ENCODE data around the gene KNDC1.

KNDC1 gene

DNA sequence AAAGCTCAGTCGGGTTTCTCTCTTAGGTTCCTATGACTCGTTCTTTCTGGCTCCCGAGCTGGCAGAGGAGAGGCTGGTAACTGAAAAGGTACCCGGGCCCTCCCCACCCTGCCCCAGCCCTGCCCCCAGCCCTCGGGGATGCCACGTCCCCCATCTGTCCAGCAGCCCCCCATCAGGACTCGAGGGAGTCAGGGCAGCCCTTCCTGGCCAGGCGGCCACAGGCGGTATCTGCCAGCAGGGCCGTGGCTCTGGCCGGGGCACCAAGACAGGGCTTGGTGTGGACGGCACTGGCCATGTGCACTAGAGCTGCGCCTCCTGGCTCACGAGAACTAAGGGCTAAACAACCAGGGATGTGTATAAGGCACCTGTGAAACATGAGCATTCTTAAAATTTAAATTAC lies 29.7 kb downstream of the KNDC1 start:
- no peaks in the 10 kb centered on the region; the same call in none of the 2 replicates for H3K36me3 ChIP-seq (ENCODE audit: insufficient read depth, low read length)
- H3K4me1 ChIP-seq (ENCODE audit: insufficient read depth, low read length): no peaks in the 10 kb centered on the region
- peaks cover 4% of the 10 kb centered on the region; the same call in 1 of the 2 replicates for H3K9me3 ChIP-seq (ENCODE audit: control insufficient read depth, insufficient read depth, low read length)
- H3K9ac ChIP-seq (ENCODE audit: low read depth, low read length): no peak overlapping the region

DNA sequence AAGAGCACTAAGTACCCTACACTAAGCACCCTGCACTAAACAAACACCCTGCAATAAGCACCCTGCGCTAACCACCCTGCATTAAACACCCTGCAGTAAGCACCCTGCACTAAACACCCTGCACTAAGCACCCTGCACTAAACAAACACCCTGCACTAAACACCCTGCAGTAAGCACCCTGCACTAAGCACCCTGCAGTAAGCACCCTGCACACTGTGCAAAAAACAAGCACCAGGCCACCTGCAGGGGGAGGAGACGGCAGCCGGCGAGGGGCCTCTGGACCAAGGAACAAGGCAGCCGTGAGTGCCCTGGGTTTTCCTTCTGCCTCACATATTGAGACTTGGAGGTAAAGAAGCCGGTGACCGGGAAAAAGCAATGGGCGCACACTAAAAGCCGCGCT lies 30.2 kb downstream of the KNDC1 start:
- H3K4me1 ChIP-seq (ENCODE audit: insufficient read depth, low read length): no peaks in the 10 kb centered on the region
- H3K36me3 ChIP-seq (ENCODE audit: insufficient read depth, low read length): no peaks in the 10 kb centered on the region; the same call in none of the 2 replicates
- H3K9ac ChIP-seq (ENCODE audit: low read depth, low read length): no peak overlapping the region
- peaks cover 4% of the 10 kb centered on the region; the same call in 1 of the 2 replicates for H3K9me3 ChIP-seq (ENCODE audit: control insufficient read depth, insufficient read depth, low read length)

DNA sequence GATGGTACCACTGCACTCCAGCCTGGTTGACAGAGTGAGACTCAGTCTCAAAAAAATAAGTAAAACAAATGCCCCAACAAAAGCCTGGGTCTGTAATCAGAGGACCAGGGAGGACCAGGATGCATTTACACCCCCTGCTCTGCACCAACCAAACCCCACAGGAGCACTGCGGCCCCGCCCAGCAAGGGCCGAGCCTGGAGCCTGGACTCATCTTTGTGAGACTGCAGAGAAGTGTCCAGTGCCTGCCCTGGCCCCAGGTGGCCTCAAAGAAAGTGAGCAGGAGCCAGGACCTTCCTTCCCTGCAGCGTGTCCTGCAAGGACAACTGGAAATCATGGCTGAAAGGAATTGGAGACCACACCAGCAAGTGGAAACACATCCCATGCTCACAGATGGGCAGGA lies 31.6 kb downstream of the KNDC1 start:
- H3K9me3 ChIP-seq (ENCODE audit: control insufficient read depth, insufficient read depth, low read length): peaks cover 4% of the 10 kb centered on the region; the same call in 1 of the 2 replicates
- H3K4me1 ChIP-seq (ENCODE audit: insufficient read depth, low read length): no peaks in the 10 kb centered on the region

DNA sequence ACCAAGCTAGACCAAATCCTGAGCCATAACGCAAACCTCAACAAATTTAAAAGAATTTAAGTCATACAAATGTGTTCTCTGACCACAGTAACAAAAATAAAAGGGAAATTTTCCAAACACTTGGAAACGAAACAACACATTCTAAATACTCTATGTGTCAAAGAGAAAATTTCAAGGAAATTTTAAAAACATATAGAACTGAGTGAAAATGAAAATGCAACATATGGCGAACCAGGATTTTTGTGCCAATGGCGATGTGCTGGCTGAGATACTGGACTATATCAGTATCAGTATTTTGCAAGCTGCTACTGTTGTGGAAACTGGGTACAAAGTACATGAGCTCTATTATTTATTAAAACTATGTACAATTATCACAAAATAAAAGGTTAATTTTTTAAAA lies 34.1 kb downstream of the KNDC1 start:
- no peaks in the 10 kb centered on the region for H3K4me1 ChIP-seq (ENCODE audit: insufficient read depth, low read length)
- peaks cover 4% of the 10 kb centered on the region; the same call in 1 of the 2 replicates for H3K9me3 ChIP-seq (ENCODE audit: control insufficient read depth, insufficient read depth, low read length)
- H3K9ac ChIP-seq (ENCODE audit: low read depth, low read length): no peak overlapping the region
- H3K36me3 ChIP-seq (ENCODE audit: insufficient read depth, low read length): no peaks in the 10 kb centered on the region; the same call in 1 of the 2 replicates

More for the DNA sequence above, 31.6 kb downstream of the KNDC1 start:
- H3K9ac ChIP-seq (ENCODE audit: low read depth, low read length): no peak overlapping the region
- H3K36me3 ChIP-seq (ENCODE audit: insufficient read depth, low read length): no peaks in the 10 kb centered on the region; the same call in 1 of the 2 replicates

DNA sequence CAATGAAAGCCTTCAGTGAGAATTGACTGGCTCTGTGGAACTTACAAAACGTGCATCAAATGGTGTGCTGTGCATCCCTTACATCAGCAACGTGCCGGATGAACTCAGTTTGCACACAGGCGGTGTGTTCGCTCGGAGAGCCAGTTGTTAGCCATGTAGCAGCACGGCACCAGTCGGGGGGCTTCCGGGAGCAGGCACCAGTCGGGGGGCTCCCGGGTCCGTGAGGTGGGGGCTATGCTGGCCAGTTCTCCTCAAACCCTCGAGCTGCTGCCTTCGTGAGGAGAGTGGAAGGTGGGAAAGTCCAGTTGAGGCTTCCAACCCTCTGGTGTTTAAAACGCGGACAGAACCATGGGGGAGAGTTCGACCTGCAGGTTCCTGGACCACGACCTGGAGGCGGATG lies 35.1 kb downstream of the KNDC1 start:
- H3K4me1 ChIP-seq (ENCODE audit: insufficient read depth, low read length): no peaks in the 10 kb centered on the region
- H3K9ac ChIP-seq (ENCODE audit: low read depth, low read length): no peak overlapping the region
- H3K36me3 ChIP-seq (ENCODE audit: insufficient read depth, low read length): no peaks in the 10 kb centered on the region; the same call in 1 of the 2 replicates
- peaks cover 4% of the 10 kb centered on the region; the same call in 1 of the 2 replicates for H3K9me3 ChIP-seq (ENCODE audit: control insufficient read depth, insufficient read depth, low read length)

DNA sequence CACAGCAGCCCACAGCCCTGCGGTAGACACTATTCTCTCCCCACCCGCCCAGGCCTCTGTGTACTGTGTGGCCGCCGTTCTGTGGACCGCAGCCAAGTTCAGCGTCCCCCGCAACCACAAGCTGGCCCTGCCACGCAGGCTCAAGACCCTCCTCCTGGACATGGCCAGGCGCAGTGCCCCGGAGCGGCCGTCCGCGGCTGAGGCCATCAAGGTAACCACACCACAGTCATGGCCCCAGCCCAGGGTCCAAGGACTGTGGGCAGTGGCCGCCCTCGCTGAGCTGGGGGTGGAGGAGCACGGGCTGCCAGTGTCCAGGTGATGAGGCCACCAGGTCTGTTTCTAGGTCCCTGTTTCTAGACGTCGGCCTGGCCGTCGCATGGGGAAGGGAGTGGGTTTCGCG lies 35.6 kb downstream of the KNDC1 start:
- Histone ChIP-seq H3K9me3 (ENCODE audit: control insufficient read depth, insufficient read depth, low read length) (peaks cover 4% of the 10 kb centered on the region; the same call in 1 of the 2 replicates), H3K4me1 (ENCODE audit: insufficient read depth, low read length) (no peaks in the 10 kb centered on the region), H3K9ac (ENCODE audit: low read depth, low read length) (no peak overlapping the region), H3K36me3 (ENCODE audit: insufficient read depth, low read length) (no peaks in the 10 kb centered on the region; the same call in 1 of the 2 replicates)

DNA sequence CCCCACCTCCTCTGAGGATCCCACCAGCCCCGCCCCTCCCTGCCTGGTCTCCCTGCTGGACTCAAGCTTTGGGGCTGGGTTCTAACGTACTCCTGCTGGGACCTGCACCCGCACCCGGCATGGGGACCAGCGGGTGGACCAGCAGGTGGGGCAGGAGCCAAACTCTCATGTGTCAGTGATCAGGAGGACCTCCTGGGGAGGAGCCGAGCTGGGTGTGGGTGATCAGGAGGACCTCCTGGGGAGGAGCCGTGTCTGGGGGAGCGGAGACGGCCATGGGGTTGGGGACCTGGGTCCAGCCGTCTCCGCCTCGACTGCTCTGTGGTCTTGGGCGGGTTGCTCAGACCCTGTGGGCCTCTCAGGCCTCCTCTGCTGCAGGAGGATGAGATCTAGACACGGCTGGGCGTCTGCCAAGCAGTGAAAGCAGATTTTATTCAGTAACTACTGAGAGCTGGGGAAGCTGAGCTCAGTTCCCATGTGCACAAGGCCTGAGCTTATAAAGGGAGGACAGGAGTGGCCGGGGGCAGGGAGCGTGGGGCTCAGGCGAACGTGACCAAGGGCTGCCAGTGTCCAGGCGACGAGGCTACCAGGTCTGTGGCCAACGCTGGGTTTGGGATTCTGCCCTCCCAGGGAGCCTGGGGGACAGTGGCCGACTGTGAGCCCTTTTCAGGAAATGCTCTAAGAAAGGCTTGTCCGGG lies 36.3 kb downstream of the KNDC1 start:
- H3K9me3 ChIP-seq (ENCODE audit: control insufficient read depth, insufficient read depth, low read length): peaks cover 4% of the 10 kb centered on the region; the same call in 1 of the 2 replicates
- H3K9ac ChIP-seq (ENCODE audit: low read depth, low read length): no peak overlapping the region
- H3K36me3 ChIP-seq (ENCODE audit: insufficient read depth, low read length): no peaks in the 10 kb centered on the region; the same call in 1 of the 2 replicates

DNA sequence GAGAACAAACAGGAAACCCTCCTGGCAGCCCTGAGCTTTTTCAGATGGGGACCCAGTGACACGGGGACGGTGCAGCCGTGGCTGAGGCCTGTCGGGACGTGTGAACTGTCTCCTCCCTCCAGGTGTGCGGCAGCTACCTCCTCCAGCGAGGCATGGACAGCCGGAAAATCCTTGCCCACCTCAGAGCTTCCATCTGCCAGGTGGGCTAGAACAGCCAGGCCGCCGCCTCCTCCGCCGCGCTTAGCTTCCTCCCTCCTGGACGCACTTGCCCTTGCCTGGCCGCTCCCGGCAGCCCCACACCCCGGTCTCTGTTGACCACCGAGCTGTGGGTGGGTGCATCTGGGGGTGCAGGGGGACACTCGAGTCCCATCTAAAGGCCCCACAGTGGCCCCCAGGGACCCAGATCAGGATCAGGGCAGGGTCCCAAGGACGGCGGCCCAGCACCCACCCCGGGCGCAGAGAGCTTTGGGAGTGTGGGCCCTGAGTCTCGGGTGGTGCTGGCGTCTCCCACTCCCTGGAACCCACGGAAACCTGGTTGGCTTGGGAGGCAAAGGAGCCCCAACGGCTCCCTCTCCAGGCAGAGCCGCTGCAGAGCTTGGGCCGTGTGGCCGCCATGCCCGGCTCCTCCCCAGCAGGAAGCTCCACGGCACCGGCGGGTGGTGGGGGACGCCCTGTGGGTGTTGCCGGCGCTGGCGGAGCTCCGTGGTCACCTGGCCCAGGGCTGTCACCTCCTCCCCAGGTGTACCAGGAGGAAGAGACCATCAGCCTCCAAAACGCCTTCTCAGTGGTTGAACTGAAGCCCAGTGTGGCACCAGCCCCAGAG lies 37.1 kb downstream of the KNDC1 start:
- Histone ChIP-seq H3K9ac (ENCODE audit: low read depth, low read length) (no peak overlapping the region), H3K9me3 (ENCODE audit: control insufficient read depth, insufficient read depth, low read length) (peaks cover 2% of the 10 kb centered on the region; the same call in 1 of the 2 replicates), H3K36me3 (ENCODE audit: insufficient read depth, low read length) (no peaks in the 10 kb centered on the region; the same call in 1 of the 2 replicates), H3K4me1 (ENCODE audit: insufficient read depth, low read length) (no peaks in the 10 kb centered on the region)

More for the DNA sequence above, 36.3 kb downstream of the KNDC1 start:
- no peaks in the 10 kb centered on the region for H3K4me1 ChIP-seq (ENCODE audit: insufficient read depth, low read length)

DNA sequence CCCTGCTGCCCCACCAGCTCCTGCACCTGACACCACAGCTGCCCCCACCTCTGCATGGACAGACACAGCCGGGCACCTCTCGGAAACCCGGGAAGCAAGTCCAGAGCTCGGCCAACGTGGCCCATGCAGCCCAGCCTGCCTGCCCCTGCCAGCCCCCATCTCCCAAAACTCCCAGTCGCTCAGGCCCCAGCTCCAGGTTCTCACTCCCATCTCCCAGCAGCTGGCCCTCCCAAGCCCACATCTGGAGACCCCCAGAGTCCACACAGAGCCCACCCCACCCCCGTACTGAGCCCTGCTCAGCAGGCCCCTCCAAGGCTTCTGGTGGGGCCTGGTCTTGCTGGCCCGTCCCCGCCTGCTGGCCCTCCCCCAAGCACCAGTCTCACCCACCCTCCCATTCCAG lies 37.8 kb downstream of the KNDC1 start:
- no peaks in the 10 kb centered on the region; the same call in 1 of the 2 replicates for H3K9me3 ChIP-seq (ENCODE audit: control insufficient read depth, insufficient read depth, low read length)
- H3K4me1 ChIP-seq (ENCODE audit: insufficient read depth, low read length): no peaks in the 10 kb centered on the region

DNA sequence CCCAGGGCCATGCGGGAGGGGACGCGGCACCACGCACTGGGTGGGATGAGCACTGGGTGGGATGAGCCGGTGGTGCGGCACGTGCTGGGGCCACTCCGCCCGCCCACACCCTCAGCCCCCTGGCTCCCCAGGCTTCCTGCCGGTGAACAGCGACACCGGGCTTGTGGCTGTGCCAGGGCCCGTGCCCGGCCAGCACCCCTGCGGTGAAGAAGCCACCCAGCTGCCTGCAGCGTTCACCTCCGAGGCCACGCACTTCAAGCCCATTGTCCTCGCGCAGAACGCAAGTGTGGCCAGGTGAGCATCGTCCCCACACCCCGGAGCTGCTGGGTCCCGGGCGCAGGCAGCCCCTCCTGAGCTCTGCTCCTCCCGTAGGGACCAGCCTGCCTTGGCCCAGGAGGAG lies 38.2 kb downstream of the KNDC1 start:
- no peaks in the 10 kb centered on the region; the same call in 1 of the 2 replicates for H3K9me3 ChIP-seq (ENCODE audit: control insufficient read depth, insufficient read depth, low read length)
- no peaks in the 10 kb centered on the region for H3K4me1 ChIP-seq (ENCODE audit: insufficient read depth, low read length)
- H3K9ac ChIP-seq (ENCODE audit: low read depth, low read length): no peak overlapping the region
- no peaks in the 10 kb centered on the region for H3K36me3 ChIP-seq (ENCODE audit: insufficient read depth, low read length)

More for the DNA sequence above, 37.8 kb downstream of the KNDC1 start:
- H3K36me3 ChIP-seq (ENCODE audit: insufficient read depth, low read length): no peaks in the 10 kb centered on the region
- H3K9ac ChIP-seq (ENCODE audit: low read depth, low read length): no peak overlapping the region

DNA sequence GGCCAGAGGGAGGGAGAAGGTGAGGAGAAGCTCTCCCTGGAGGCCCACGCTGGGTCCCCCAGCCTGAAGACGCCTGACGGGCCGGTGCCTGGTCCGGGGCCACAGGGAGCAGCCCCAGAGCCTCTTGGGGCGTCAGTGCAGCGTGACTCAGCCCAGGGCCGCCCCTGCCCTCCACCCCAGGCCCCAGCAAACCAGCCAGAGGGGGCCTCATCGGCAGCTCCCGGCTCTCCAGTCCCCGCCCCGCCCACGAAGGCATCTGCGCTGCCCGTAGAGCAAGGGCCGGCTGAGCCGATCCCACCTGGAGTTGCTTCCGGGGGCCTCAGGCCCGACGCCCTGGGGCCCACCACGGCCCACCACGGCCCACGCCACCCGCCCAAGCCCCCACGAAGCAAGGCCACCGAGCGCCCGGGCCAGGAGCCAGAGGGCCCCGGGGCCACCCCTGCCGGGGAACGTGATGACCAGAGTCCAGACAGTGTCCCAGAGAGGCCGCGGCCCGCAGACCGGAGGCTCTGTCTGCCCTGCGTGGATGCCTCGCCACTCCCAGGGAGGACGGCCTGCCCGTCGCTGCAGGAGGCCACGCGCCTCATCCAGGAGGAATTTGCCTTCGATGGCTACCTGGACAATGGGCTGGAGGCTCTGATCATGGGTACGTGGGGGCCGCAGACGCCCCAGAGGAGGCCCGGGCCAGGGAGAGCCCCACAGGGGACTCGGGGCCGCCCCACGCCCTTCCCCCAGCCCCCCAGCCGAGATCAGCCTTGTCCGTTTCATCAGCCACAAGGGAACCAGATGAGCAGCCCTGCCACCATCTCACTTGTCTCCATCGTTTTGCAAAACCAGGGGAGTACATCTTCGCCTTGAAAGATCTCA lies 38.8 kb downstream of the KNDC1 start:
- no peaks in the 10 kb centered on the region; the same call in 1 of the 2 replicates for H3K9me3 ChIP-seq (ENCODE audit: control insufficient read depth, insufficient read depth, low read length)
- H3K36me3 ChIP-seq (ENCODE audit: insufficient read depth, low read length): no peaks in the 10 kb centered on the region
- H3K4me1 ChIP-seq (ENCODE audit: insufficient read depth, low read length): no peaks in the 10 kb centered on the region
- H3K9ac ChIP-seq (ENCODE audit: low read depth, low read length): no peak overlapping the region

DNA sequence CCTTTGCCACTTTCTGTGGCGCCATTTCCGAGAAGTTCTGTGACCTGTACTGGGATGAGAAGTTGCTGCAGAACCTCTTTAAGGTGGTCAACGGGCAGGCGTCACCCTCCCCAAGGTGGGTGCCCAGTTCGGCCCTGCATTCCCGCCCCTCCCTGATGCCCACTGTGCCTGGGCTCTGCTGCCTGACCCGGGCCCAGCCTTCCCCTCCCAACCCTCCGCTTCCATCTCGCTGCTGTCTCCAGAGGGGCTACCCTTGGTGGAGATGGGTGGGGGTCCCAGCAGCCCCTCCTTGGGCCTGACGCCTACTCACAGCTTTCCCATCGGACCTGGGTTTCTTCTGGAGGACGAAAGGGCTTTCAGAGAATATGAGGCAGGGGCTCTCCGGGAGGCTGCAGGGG lies 39.5 kb downstream of the KNDC1 start:
- Histone ChIP-seq H3K36me3 (ENCODE audit: insufficient read depth, low read length) (no peaks in the 10 kb centered on the region), H3K4me1 (ENCODE audit: insufficient read depth, low read length) (no peaks in the 10 kb centered on the region), H3K9me3 (ENCODE audit: control insufficient read depth, insufficient read depth, low read length) (no peaks in the 10 kb centered on the region), H3K9ac (ENCODE audit: low read depth, low read length) (no peak overlapping the region)

DNA sequence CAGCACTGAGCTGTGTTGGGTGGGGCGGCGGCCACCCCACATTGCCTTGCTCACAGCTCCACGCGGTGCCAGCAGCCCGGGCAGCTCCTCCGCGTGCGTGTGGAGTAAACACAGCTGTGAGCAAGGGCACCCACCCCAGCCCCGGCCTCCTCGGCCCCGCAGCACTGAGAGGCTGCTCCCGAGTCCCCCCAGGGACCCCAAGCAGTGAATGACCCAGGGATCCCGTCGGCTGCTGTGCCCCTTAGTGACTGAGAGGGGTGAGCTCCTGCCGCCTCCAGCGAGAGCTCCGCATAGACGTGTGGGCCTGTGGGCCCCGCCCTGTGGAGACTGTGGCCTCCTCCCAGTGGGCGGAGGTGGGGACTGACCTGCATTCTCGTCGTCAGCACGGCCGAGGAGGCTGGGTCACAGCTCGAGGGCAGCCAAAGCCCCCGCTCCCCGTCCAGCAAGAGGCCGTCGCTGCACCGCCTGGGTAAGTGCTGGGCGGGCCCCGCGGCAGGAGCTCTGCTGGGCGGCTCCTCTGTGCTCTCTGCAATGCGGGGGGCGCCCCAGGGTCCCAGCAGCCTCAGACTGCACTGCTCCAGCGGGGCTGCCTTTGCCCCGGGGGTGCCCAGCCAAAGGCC lies 40.1 kb downstream of the KNDC1 start:
- Histone ChIP-seq H3K4me1 (ENCODE audit: insufficient read depth, low read length) (no peaks in the 10 kb centered on the region), H3K9ac (ENCODE audit: low read depth, low read length) (no peak overlapping the region), H3K36me3 (ENCODE audit: insufficient read depth, low read length) (no peaks in the 10 kb centered on the region)

More for the DNA sequence above, 40.1 kb downstream of the KNDC1 start:
- no peaks in the 10 kb centered on the region for H3K9me3 ChIP-seq (ENCODE audit: control insufficient read depth, insufficient read depth, low read length)
